Measurements from ENCODE around the gene PTGES. TPM values are rescaled to one million over a fixed set of nuclear protein-coding genes. Genes with fewer than 3 reads are reported as not detected.
"Not testable (repeated sequence)": the region's sequence is repeated elsewhere in the genome, so short reads cannot be mapped to it uniquely, and the experiment has no call there.

The PTGES gene
- total RNA-seq, 2 donors from 2014 or later = 1.7 to 2.2 TPM

GRCh38 chr9:129786481-129786880 lies 33.6 kb upstream of the PTGES start:
- no peaks in the 10 kb centered on the region for H3K4me1 ChIP-seq (ENCODE audit: control insufficient read depth in 1 of 2, low read depth in 2 of 2)
- no peaks in the 10 kb centered on the region for H3K27me3 ChIP-seq (replicated peaks; ENCODE audit: insufficient read depth)
- ATAC-seq (ENCODE audit: insufficient number of reproducible peaks, low FRiP score, low read depth) = no peak
- H3K27ac ChIP-seq = no peak overlapping the region
- H3K36me3 ChIP-seq = no peaks in the 10 kb centered on the region
- H3K9me3 ChIP-seq = no peaks in the 10 kb centered on the region
- H3K4me3 ChIP-seq = no peak overlapping the region
- TF ChIP-seq CTCF (IDR thresholded peaks at IDR 0.05) = no peak
- no peak for DNase-seq (ENCODE audit: low spot score)

- DNase-seq (ENCODE audit: low spot score) (no peak), ATAC-seq (ENCODE audit: insufficient number of reproducible peaks, low FRiP score, low read depth) (no peak)
- Histone ChIP-seq H3K4me1 (ENCODE audit: control insufficient read depth in 1 of 2, low read depth in 2 of 2) (no peaks in the 10 kb centered on the region), H3K36me3 (no peaks in the 10 kb centered on the region), H3K27me3 (replicated peaks; ENCODE audit: insufficient read depth) (no peaks in the 10 kb centered on the region), H3K9me3 (no peaks in the 10 kb centered on the region), H3K4me3 (no peak overlapping the region), H3K27ac (no peak overlapping the region)
- no peak for TF ChIP-seq CTCF (IDR thresholded peaks at IDR 0.05)
Measured at GRCh38 chr9:129785866-129786265, 33.0 kb upstream of the PTGES start.

- not testable (repeated sequence) for ATAC-seq (ENCODE audit: insufficient number of reproducible peaks, low FRiP score, low read depth); H3K9me3 ChIP-seq
Measured at GRCh38 chr9:129784970-129785369, 32.1 kb upstream of the PTGES start.

GRCh38 chr9:129783516-129784361 lies 30.9 kb upstream of the PTGES start:
- Histone ChIP-seq H3K27ac (no peak overlapping the region), H3K4me1 (ENCODE audit: control insufficient read depth in 1 of 2, low read depth in 2 of 2) (no peaks in the 10 kb centered on the region), H3K9me3 (no peaks in the 10 kb centered on the region), H3K27me3 (replicated peaks; ENCODE audit: insufficient read depth) (no peaks in the 10 kb centered on the region), H3K36me3 (no peaks in the 10 kb centered on the region), H3K4me3 (no peak overlapping the region)
- TF ChIP-seq CTCF (IDR thresholded peaks at IDR 0.05) = peak; percentile 91
- ATAC-seq (ENCODE audit: insufficient number of reproducible peaks, low FRiP score, low read depth) (peak; percentile 80), DNase-seq (ENCODE audit: low spot score) (no peak)

More at GRCh38 chr9:129784970-129785369, 32.1 kb upstream of the PTGES start:
- H3K27me3 ChIP-seq (replicated peaks; ENCODE audit: insufficient read depth); H3K4me1 ChIP-seq (ENCODE audit: control insufficient read depth in 1 of 2, low read depth in 2 of 2); H3K36me3 ChIP-seq; H3K27ac ChIP-seq; DNase-seq (ENCODE audit: low spot score); H3K4me3 ChIP-seq: not testable (repeated sequence)

GRCh38 chr9:129781981-129782380 lies 29.1 kb upstream of the PTGES start:
- no peaks in the 10 kb centered on the region for H3K36me3 ChIP-seq
- no peak overlapping the region for H3K4me3 ChIP-seq
- DNase-seq (ENCODE audit: low spot score) (no peak), ATAC-seq (ENCODE audit: insufficient number of reproducible peaks, low FRiP score, low read depth) (no peak)
- no peaks in the 10 kb centered on the region for H3K9me3 ChIP-seq
- peaks cover 6 to 8% of the 10 kb centered on the region in 2 donors for H3K4me1 ChIP-seq (ENCODE audit: control insufficient read depth in 1 of 2, low read depth in 2 of 2)
- no peaks in the 10 kb centered on the region for H3K27me3 ChIP-seq (replicated peaks; ENCODE audit: insufficient read depth)
- no peak for TF ChIP-seq CTCF (IDR thresholded peaks at IDR 0.05)
- H3K27ac ChIP-seq = no peak overlapping the region
